Measurements from ENCODE around the gene ANO9.

- TF ChIP-seq CTCF (IDR thresholded peaks at IDR 0.05; ENCODE audit: low read length) (no peak), EZH2 (IDR thresholded peaks at IDR 0.05; ENCODE audit: borderline replicate concordance, low read length) (no peak)
These were observed 9.9 kb upstream of the ANO9 start for GRCh38 chr11:451738-452137.

Measured in OCI-LY1 (cell line).